Measurements from ENCODE around the gene UXS1. TPM values are rescaled to one million over a fixed set of nuclear protein-coding genes. Genes with fewer than 3 reads are reported as not detected.

UXS1 gene
- polyA plus RNA-seq, 1 donor from 2014 or later: 19.1 TPM

DNA sequence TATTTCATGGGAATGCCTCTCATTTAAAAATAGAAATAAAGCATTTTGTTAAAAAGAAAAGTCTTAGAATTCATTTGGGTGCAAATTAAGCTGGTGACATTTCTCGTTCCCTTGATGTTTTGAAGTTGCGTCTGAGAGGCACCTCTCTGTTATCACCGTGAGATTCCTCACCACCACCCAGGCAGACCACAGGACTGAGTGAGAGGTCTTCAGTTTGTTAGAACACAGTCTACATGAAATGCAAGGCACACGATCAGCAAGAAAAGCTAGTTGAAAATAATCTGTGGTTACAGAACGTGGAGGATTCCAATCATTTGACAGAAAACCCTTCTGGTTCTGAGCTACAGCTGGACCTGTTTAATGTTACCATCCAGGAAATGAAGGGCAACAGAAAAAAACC is 116.0 kb downstream of the UXS1 start:
- no peak for TF ChIP-seq EP300 (conservative IDR thresholded peaks at IDR 0.05; ENCODE audit: poor library complexity, severe bottlenecking)
- TF ChIP-seq POLR2AphosphoS5 (IDR thresholded peaks at IDR 0.05): no peak
- TF ChIP-seq RAD21 (conservative IDR thresholded peaks at IDR 0.05): no peak
- TF ChIP-seq, protein P1, sequence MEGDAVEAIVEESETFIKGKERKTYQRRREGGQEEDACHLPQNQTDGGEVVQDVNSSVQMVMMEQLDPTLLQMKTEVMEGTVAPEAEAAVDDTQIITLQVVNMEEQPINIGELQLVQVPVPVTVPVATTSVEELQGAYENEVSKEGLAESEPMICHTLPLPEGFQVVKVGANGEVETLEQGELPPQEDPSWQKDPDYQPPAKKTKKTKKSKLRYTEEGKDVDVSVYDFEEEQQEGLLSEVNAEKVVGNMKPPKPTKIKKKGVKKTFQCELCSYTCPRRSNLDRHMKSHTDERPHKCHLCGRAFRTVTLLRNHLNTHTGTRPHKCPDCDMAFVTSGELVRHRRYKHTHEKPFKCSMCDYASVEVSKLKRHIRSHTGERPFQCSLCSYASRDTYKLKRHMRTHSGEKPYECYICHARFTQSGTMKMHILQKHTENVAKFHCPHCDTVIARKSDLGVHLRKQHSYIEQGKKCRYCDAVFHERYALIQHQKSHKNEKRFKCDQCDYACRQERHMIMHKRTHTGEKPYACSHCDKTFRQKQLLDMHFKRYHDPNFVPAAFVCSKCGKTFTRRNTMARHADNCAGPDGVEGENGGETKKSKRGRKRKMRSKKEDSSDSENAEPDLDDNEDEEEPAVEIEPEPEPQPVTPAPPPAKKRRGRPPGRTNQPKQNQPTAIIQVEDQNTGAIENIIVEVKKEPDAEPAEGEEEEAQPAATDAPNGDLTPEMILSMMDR (IDR thresholded peaks at IDR 0.05; ENCODE audit: poor library complexity, severe bottlenecking): no peak
- no peak for TF ChIP-seq SMC3 (conservative IDR thresholded peaks at IDR 0.05; ENCODE audit: poor library complexity)
- no peak for TF ChIP-seq EZH2 (IDR thresholded peaks at IDR 0.05; ENCODE audit: borderline replicate concordance, insufficient read depth, low read length, poor library complexity, severe bottlenecking)
- TF ChIP-seq, protein P2, sequence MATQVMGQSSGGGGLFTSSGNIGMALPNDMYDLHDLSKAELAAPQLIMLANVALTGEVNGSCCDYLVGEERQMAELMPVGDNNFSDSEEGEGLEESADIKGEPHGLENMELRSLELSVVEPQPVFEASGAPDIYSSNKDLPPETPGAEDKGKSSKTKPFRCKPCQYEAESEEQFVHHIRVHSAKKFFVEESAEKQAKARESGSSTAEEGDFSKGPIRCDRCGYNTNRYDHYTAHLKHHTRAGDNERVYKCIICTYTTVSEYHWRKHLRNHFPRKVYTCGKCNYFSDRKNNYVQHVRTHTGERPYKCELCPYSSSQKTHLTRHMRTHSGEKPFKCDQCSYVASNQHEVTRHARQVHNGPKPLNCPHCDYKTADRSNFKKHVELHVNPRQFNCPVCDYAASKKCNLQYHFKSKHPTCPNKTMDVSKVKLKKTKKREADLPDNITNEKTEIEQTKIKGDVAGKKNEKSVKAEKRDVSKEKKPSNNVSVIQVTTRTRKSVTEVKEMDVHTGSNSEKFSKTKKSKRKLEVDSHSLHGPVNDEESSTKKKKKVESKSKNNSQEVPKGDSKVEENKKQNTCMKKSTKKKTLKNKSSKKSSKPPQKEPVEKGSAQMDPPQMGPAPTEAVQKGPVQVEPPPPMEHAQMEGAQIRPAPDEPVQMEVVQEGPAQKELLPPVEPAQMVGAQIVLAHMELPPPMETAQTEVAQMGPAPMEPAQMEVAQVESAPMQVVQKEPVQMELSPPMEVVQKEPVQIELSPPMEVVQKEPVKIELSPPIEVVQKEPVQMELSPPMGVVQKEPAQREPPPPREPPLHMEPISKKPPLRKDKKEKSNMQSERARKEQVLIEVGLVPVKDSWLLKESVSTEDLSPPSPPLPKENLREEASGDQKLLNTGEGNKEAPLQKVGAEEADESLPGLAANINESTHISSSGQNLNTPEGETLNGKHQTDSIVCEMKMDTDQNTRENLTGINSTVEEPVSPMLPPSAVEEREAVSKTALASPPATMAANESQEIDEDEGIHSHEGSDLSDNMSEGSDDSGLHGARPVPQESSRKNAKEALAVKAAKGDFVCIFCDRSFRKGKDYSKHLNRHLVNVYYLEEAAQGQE (IDR thresholded peaks at IDR 0.05; ENCODE audit: borderline replicate concordance): no peak
- Histone ChIP-seq H4K20me1 (ENCODE audit: insufficient read depth) (no peaks in the 10 kb centered on the region), H3K4me2 (ENCODE audit: low read length) (no peak overlapping the region), H2AFZ (ENCODE audit: low read depth, low read length) (no peak overlapping the region), H3K9me2 (ENCODE audit: insufficient read depth, low read length) (no peaks in the 10 kb centered on the region), H3K27ac (ENCODE audit: low read length) (no peak overlapping the region), H3K9me3 (ENCODE audit: low read length) (no peaks in the 10 kb centered on the region), H3K4me3 (ENCODE audit: low read length) (no peak overlapping the region), H3K79me2 (replicated peaks; ENCODE audit: insufficient read depth, low read length) (no peaks in the 10 kb centered on the region), H3F3A (ENCODE audit: insufficient read depth, low read length, poor library complexity, severe bottlenecking) (no peaks in the 10 kb centered on the region), H3K36me3 (ENCODE audit: insufficient read depth, low read length) (no peaks in the 10 kb centered on the region), H3K27me3 (ENCODE audit: insufficient read depth, low read depth, low read length) (no peaks in the 10 kb centered on the region), H3K9ac (ENCODE audit: low read length) (no peak overlapping the region)

DNA sequence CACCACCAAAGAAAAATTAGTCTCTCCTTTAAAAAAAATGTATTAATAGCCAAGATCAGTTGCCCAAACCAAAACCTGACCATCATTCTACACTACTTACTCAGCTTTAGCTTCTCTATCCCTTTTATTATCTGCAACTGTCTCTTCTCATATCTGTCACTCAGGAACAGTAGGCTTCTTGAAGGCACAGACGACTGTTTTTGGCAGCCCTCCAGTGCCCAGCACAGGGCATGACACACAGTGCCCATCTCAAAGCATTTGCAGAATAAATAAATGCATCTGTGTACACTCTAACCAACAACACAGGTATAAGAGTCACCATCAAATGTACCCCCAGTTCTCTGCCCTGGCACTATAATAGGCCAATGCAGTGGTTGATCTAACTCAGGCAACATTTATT is 117.2 kb downstream of the UXS1 start:
- Histone ChIP-seq H3K36me3 (ENCODE audit: insufficient read depth, low read length) (no peaks in the 10 kb centered on the region), H3K9me3 (ENCODE audit: low read length) (no peaks in the 10 kb centered on the region), H3K4me2 (ENCODE audit: low read length) (no peak overlapping the region), H3K4me3 (ENCODE audit: low read length) (no peak overlapping the region), H3K79me2 (replicated peaks; ENCODE audit: insufficient read depth, low read length) (no peaks in the 10 kb centered on the region), H3K9ac (ENCODE audit: low read length) (no peak overlapping the region), H3K27me3 (ENCODE audit: insufficient read depth, low read depth, low read length) (no peaks in the 10 kb centered on the region), H2AFZ (ENCODE audit: low read depth, low read length) (no peak overlapping the region), H3K27ac (ENCODE audit: low read length) (no peak overlapping the region), H4K20me1 (ENCODE audit: insufficient read depth) (no peaks in the 10 kb centered on the region), H3K9me2 (ENCODE audit: insufficient read depth, low read length) (no peaks in the 10 kb centered on the region), H3F3A (ENCODE audit: insufficient read depth, low read length, poor library complexity, severe bottlenecking) (no peaks in the 10 kb centered on the region)
- TF ChIP-seq TAF1 (IDR thresholded peaks at IDR 0.05; ENCODE audit: low read depth): no peak
- no peak for TF ChIP-seq POLR2AphosphoS5 (IDR thresholded peaks at IDR 0.05)
- no peak for TF ChIP-seq SMC3 (conservative IDR thresholded peaks at IDR 0.05; ENCODE audit: poor library complexity)
- TF ChIP-seq, protein P1 (IDR thresholded peaks at IDR 0.05; ENCODE audit: poor library complexity, severe bottlenecking): no peak
- no peak for TF ChIP-seq RAD21 (conservative IDR thresholded peaks at IDR 0.05)
- TF ChIP-seq EZH2 (IDR thresholded peaks at IDR 0.05; ENCODE audit: borderline replicate concordance, insufficient read depth, low read length, poor library complexity, severe bottlenecking): no peak
- no peak for TF ChIP-seq EP300 (conservative IDR thresholded peaks at IDR 0.05; ENCODE audit: poor library complexity, severe bottlenecking)
- TF ChIP-seq, protein P2 (IDR thresholded peaks at IDR 0.05; ENCODE audit: borderline replicate concordance): no peak
- no peak for TF ChIP-seq MXI1 (conservative IDR thresholded peaks at IDR 0.05; ENCODE audit: poor library complexity, severe bottlenecking)
